ENCODE data around the gene PIAS3. TPM values are rescaled to one million over a fixed set of nuclear protein-coding genes. Genes with fewer than 3 reads are reported as not detected.

PIAS3 gene
- total RNA-seq, result 39.5 TPM

DNA sequence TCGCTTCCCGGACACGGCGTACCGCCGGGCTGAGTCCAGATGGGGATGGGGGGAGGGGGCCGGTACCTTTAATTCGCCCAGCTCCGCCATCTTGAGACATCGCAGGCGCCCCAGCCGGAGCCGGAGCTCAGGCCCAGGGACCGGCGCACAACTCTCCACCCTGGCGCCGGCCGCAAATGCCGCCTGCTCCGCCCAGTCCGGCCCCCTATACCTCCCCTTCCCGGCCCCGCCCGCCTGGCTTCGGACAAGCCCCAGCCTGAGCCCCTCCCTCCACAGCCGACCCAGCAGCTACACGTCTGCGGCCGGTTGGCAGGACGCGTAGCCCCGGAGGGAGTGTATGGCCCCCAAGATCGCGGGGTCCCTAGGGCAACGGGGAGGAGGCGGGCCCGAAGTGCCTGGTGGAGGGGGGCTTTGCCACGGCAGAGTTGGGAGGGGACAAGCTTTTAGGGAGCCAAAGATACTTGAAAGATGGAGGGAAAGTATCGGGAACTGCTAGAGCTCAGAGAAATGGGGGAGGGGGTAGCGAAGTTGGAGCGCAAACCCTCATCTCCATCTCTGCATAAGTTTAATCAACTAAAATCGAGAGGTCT lies at the start of gene PIAS3:
Gene PIAS3, minus strand, starts transcription at position 181 of the 590 bp plus-strand sequence. Its CDS starts 91 bp downstream, at position 90.
- peak; percentile 96 for ATAC-seq

- no peak for ATAC-seq
Measured at GRCh38 chr1:145908653-145909052, 49.8 kb upstream of the PIAS3 start.

- ATAC-seq, result no peak
Measured at GRCh38 chr1:145906954-145907753, 48.3 kb upstream of the PIAS3 start.

GRCh38 chr1:145901312-145902021 lies 42.6 kb upstream of the PIAS3 start:
- ATAC-seq, result no peak

- no peak for ATAC-seq
Measured at GRCh38 chr1:145898756-145899155, 39.9 kb upstream of the PIAS3 start.

DNA sequence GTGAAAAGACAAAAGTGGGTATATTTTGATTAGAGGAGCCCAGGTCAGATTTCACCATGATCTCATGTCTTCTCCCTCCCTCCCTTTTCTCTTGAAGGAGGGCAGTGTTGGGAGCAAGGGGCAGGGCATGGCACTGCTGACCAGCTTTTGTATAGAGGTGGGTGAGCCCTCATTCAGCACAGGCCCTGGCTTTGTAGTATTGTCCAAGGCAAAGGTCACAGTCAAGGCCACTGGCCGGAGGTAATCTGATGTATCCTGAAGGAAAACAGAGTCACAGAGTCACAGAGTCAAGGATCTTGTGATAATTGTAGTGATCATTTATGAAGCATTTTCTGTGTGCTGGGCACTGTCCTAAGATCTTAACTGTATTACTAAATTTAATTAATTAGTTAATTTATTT lies 39.1 kb upstream of the PIAS3 start:
- ATAC-seq, result no peak

DNA sequence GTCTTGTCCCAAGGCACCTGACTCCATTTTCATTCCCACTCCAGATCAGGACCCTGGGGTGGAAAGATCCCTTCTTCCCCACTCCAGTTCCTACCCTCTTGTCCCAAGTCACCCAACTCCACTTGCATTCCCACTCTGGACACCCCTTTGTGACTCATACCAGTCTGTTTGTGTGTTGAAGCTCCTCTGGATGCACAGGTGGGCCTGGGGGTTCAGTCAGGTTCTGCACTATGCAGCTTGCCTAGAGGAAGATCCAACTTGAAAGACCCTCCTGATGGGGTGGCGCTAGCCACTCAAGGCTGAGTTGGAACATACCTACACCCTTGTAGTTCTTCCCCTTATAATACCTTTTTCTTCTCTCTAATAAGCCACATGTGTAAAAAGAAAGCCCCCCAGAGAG lies 36.6 kb upstream of the PIAS3 start:
- ATAC-seq, result no peak

GRCh38 chr1:145893306-145894055 lies 34.6 kb upstream of the PIAS3 start:
- ATAC-seq, result no peak

GRCh38 chr1:145892486-145893087 lies 33.7 kb upstream of the PIAS3 start:
- ATAC-seq, result no peak

DNA sequence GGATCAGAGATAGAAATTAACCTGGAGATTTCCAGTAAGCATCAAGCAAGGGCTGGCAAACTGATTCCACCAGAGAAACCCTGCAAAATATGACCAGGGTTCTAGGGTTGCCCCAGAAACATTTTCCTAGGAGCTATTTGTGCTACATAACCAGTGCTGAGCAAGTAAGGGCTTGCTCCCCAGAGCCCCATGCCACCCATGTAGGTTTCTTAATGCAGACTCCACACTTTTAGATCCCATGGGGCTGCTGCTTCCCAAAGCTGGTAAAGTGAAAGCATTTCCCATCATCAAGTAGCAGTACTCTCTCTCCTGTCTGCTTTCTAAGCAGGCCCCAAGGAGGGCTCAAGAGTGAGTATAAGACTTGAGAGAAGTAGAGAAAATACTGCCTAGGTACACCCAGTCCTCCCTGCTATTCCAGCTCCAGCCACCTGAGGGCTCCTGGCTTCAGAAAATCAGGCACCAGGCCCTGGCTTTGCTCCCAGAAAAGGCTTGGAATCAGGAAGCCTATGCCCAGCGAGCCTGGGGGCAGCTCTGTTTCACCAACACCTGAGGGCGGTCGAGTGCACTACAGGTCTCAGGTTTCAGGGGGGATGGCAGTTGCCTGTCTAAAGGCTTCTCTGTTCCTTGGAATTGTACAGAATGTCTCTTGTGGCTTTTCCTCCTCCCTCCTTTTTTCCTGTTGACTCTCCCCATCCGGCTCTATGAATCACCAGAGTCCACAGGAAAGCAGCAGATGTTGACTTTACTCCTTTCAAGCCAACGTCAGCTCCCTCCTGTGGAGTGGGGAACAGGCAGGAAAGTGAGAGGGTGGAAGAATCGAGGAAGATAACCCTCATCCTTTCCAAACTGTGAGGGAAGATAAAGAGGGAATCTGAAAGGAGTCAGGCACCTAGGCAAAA lies 33.0 kb upstream of the PIAS3 start:
- ATAC-seq, result peak; percentile 85

DNA sequence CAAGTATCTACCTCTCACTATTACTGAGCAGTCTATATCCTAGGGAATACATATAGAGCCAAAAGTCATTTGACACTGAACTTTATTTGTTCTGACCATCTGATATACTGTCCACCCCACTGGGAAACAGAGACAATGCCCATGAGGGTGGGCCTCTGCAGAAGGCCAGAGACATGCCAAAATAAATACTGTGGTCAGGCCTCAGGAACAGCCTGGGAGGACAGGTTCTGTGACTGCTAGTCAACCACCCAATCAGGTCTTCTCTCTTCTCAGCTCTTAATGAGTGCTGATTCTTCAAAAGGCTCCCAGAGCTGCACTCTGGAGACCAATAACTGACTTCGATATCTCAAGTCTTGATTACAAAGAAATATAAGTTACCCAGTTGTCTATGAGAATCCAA lies 32.3 kb upstream of the PIAS3 start:
- peak; percentile 69 for ATAC-seq

DNA sequence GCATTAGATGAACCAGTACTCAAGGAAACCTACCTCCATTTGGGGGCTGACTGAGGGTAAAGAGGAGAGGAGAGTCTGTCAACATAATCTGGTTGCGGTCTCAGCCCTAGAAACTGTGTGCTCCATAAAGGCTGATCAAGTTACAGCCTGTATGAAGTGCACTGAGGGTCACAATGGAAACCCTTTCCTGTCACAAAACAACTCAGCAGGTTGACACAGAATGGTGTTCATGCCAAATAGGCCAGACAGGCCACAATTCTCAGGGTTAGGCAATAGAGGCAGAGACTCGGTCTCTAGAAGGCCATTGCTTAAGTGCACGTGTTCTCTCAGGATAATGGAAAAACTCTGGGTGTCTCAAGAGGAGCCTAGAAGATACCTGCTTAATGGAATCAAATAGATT lies 30.8 kb upstream of the PIAS3 start:
- no peak for ATAC-seq

GRCh38 chr1:145887631-145888030 lies 28.8 kb upstream of the PIAS3 start:
- ATAC-seq, result no peak

GRCh38 chr1:145886816-145887215 lies 27.9 kb upstream of the PIAS3 start:
- ATAC-seq, result no peak

DNA sequence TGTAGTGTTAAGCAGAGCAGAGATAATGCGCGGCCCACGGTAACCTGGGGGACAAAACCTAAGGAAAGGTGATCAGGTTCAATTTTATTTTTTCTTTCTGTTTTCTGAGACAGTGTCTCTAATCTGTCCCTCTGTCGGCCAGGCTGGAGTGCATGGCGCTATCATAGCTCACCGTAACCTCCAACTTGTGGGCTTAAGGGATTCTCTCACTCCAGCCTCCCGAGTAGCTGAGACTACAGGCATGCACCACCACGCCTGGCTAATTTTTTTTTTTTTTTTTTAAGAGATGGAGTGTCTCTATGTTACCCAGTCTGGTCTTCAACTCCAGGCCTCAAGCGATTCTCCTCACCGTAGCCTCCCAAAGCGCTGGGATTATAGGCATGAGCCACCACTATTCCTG lies 27.5 kb upstream of the PIAS3 start:
- ATAC-seq, result no peak

GRCh38 chr1:145885738-145886287 lies 26.9 kb upstream of the PIAS3 start, which contains the start of gene ANKRD35:
Gene ANKRD35, minus strand, starts transcription at chr1:145885866. Its CDS starts 108 bp downstream, at chr1:145885758.
- ATAC-seq, result peak; percentile 89

DNA sequence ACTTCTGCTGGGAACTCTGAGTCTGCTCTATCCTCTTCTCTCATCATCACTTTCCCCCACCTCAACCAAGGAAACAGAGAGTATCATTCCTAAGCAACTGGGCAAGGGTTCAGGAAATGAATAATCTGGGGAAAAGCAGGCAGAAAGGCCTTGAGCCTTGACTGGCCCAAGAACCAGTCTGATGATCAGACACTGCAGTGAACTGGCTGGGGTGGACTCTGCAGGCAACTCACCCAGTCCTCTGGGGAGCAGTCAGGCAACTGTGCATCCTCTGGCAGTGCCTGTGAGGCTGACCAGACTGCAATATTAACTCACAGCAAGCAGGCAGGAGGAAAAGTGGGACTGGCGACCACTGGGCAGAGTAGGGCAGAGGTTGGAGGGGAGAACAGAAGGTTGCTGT lies 25.8 kb upstream of the PIAS3 start:
- peak; percentile 22 for ATAC-seq

DNA sequence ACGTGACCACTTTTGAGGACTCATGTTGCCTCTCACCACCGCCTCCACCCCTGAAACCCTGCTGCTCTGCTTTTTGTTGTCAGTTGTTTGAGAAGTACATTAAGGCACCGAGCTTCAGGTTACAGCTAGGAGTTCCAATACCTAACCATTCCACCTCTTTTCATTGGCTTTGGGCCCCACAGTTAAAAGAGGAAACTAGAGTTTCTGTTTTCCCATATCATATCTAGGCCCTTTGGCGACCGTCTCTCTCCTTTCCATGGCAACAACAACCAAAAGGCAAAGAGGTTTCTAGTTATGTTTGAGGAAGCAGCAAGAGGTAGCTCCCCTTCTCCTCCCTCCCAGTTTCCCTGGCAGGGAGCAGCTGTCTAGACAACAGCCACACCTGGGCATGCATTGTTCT lies 20.9 kb upstream of the PIAS3 start:
- no peak for ATAC-seq

- ATAC-seq, result peak; percentile 92
Measured at GRCh38 chr1:145878724-145879123, 19.8 kb upstream of the PIAS3 start.

DNA sequence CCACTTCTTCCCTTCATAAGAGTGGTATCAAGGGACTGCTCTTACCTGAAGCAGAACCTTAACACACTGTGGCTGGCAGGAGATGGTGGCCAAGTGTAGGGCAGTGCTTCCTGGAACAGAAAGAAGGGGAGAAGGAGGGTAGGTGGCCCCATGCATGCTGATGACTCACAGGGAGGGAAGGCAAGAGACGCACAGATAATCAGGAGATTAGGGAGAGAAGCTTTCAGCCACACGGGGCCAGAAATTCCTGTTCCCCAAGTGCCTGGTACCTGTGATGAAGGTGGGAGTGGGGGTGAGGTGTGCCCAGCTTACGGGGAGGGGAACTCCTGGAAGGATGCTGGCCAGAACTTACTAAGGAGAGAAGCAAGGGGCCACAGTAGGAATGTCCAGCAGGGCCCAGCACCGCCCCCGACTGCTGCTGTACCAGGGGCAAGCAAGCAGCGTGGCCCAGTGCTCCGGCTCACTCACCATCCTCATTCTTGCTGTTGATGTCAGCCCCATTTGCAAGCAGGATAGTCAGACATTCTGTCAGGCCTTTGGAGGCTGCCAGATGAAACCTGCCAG lies 19.1 kb upstream of the PIAS3 start:
- peak; percentile 89 for ATAC-seq

DNA sequence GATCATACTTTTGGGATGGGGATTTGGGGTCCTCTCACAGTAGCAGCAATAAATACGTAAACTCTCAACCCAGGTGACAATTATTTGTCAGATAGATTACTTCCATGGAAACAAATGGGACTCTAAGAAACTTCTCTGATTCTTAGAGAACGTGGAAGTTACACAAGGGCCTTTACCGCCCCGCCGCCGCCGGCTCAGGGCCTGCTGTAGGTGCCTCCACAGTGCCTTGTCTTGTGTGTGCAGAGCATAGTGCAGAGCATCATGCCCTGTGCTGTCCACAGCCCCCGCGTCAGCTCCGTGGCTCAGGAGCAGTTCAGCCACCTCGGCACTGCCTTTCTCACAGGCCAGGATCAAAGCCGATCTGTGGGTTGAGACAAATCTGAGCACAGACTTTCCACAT lies 15.8 kb upstream of the PIAS3 start:
- ATAC-seq, result no peak

All from esophagus mucosa (tissue), 1 donor.